SU-DHL-6 (cell line): Measurements from ENCODE around the gene SRXN1.

Experiments
- H2AFZ ChIP-seq: fragments of 200-600 bp; sonication (generic); 2 replicates; pipeline ENCODE4 v1.6.1; 2014; ENCODE audit warnings: low read depth, mild to moderate bottlenecking, moderate library complexity, mixed read lengths, antibody characterized with exemption, low read length; ENCODE audit not compliant: severe bottlenecking
- H3F3A ChIP-seq: fragments of 200-600 bp; shearing (Covaris generic); 2 replicates; pipeline ENCODE4 v1.6.0; 2016; ENCODE audit warnings: antibody characterized with exemption, mild to moderate bottlenecking; ENCODE audit not compliant: insufficient read depth
- H3K27ac ChIP-seq: fragments of 200-600 bp; sonication (generic); 2 replicates; pipeline ENCODE4 v1.5.1; 2016; ENCODE audit warnings: low read depth, mild to moderate bottlenecking, low read length, moderate library complexity, mixed read lengths
- H3K27me3 ChIP-seq: fragments of 200-600 bp; sonication (generic), shearing (Covaris generic); 2 replicates; pipeline ENCODE4 v1.6.0; 2014; ENCODE audit warnings: mild to moderate bottlenecking, low read length
- H3K36me3 ChIP-seq: fragments of 200-600 bp; sonication (generic); 2 replicates; pipeline ENCODE4 v1.6.1; 2014; ENCODE audit warnings: mild to moderate bottlenecking, low read length, mixed read lengths
- H3K4me2 ChIP-seq: fragments of 300-600, 200-600 bp; shearing (Covaris generic), sonication (generic); 2 replicates; pipeline ENCODE4 v1.6.0; 2014; ENCODE audit warnings: low read length, low read depth, mild to moderate bottlenecking; ENCODE audit not compliant: poor library complexity, severe bottlenecking
- H3K4me3 ChIP-seq: fragments of 200-600 bp; sonication (generic); 2 replicates; pipeline ENCODE4 v1.5.1; 2014; ENCODE audit warnings: antibody characterized with exemption, low read length, mild to moderate bottlenecking, mixed read lengths; ENCODE audit not compliant: insufficient read depth, poor library complexity, severe bottlenecking
- H3K79me2 ChIP-seq: fragments of 200-600 bp; sonication (generic); 2 replicates; pipeline ENCODE4 v1.6.1; 2014; ENCODE audit warnings: mild to moderate bottlenecking, low read length, moderate library complexity; ENCODE audit not compliant: insufficient read depth
- H3K9ac ChIP-seq: fragments of 200-600 bp; sonication (generic); 2 replicates; pipeline ENCODE4 v1.7.0; 2014; ENCODE audit warnings: mild to moderate bottlenecking, low read length
- H3K9me2 ChIP-seq: fragments of 200-600 bp; sonication (generic); replicated peaks from 2 replicates; pipeline ENCODE4 v1.6.1; 2014; ENCODE audit warnings: low read length; ENCODE audit not compliant: insufficient read depth
- H3K9me3 ChIP-seq: fragments of 200-600 bp; sonication (generic); 2 replicates; pipeline ENCODE4 v1.6.1; 2014; ENCODE audit warnings: low read length, mixed read lengths; ENCODE audit not compliant: insufficient read depth
- H4K20me1 ChIP-seq: fragments of 200-600 bp; sonication (generic); 2 replicates; pipeline ENCODE4 v1.6.1; 2014; ENCODE audit warnings: low read depth, mild to moderate bottlenecking, antibody characterized with exemption, low read length, moderate library complexity, mixed read lengths
- EZH2phosphoT487 ChIP-seq: fragments of 200-600 bp; sonication (generic), shearing (Covaris generic); conservative IDR thresholded peaks from 2 replicates; pipeline ENCODE4 v1.6.1; 2018; ENCODE audit warnings: mild to moderate bottlenecking, antibody characterized with exemption, low read length, moderate library complexity, mixed read lengths
- TF ChIP-seq, protein P1 (sequence below): fragments of 200-600 bp; sonication (generic); IDR thresholded peaks from one replicate; pipeline ENCODE4 v1.5.1; 2017; ENCODE audit warnings: antibody characterized with exemption, mild to moderate bottlenecking, low read length, moderate library complexity; ENCODE audit not compliant: insufficient read depth, poor library complexity, severe bottlenecking

SRXN1 gene

DNA sequence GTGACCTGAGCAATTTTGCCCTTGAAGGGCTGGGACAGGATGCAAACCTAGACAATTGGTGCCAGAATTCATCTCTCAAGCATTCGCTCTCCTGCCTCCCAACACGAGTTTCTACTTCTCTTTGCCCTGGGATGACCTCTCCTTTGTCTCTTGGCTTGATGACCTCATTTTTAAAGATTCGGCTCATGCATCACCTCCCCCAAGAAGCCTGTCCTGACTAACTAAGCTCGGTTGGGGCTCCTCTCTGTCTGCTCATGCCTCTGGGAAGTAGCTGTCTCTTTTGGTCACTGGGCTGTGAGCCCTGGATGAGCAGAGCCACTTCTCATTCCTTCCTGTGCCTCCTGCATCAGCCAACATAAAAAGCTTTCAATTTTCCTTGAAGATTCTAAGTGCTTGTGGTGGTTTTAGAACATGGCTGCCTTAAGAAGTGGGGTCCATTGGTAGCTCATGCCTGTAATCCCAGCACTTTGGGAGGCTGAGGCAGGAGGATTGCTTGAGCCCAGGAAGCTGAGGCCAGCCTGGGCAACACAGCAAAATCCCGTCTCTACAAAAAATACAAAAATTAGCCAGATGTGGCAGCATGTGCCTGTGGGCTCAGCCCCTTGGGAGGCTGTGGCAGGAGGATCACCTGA, 31.8 kb downstream of the SRXN1 start:
- Histone ChIP-seq H3K4me2 (no peak overlapping the region), H3K27ac (no peak overlapping the region), H4K20me1 (no peaks in the 10 kb centered on the region), H3K9ac (no peak overlapping the region), H3K4me3 (no peak overlapping the region), H3K79me2 (no peaks in the 10 kb centered on the region), H3F3A (no peaks in the 10 kb centered on the region), H2AFZ (no peak overlapping the region), H3K36me3 (no peaks in the 10 kb centered on the region), H3K9me2 (no peaks in the 10 kb centered on the region), H3K9me3 (no peaks in the 10 kb centered on the region), H3K27me3 (no peaks in the 10 kb centered on the region)
- TF ChIP-seq, protein P1, sequence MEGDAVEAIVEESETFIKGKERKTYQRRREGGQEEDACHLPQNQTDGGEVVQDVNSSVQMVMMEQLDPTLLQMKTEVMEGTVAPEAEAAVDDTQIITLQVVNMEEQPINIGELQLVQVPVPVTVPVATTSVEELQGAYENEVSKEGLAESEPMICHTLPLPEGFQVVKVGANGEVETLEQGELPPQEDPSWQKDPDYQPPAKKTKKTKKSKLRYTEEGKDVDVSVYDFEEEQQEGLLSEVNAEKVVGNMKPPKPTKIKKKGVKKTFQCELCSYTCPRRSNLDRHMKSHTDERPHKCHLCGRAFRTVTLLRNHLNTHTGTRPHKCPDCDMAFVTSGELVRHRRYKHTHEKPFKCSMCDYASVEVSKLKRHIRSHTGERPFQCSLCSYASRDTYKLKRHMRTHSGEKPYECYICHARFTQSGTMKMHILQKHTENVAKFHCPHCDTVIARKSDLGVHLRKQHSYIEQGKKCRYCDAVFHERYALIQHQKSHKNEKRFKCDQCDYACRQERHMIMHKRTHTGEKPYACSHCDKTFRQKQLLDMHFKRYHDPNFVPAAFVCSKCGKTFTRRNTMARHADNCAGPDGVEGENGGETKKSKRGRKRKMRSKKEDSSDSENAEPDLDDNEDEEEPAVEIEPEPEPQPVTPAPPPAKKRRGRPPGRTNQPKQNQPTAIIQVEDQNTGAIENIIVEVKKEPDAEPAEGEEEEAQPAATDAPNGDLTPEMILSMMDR, result no peak
- no peak for TF ChIP-seq EZH2phosphoT487

DNA sequence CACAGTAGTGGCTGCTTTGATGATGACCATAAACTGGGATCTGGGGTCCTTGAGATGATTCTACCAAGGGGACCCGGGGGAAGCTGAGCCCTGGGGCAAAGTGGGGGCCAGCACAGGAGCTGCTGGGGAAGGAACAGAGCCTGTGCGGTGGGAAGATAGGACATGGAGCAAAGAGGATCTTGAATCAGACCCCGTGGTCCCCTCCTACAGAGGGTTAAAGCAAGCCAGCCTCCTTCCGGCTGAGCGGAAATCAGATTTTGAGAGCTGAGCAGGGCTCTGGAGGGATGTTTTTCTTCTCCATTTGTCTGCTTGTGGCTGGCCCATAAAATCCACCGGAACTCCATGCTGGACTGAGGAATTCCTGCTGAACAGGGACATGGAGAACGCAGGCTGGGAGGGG, 32.8 kb downstream of the SRXN1 start:
- Histone ChIP-seq H3K9ac (no peak overlapping the region), H3K4me3 (no peak overlapping the region), H3F3A (no peaks in the 10 kb centered on the region), H3K27ac (no peak overlapping the region), H3K9me2 (no peaks in the 10 kb centered on the region), H3K36me3 (no peaks in the 10 kb centered on the region), H3K79me2 (no peaks in the 10 kb centered on the region), H3K9me3 (no peaks in the 10 kb centered on the region), H3K4me2 (no peak overlapping the region), H3K27me3 (no peaks in the 10 kb centered on the region), H2AFZ (no peak overlapping the region), H4K20me1 (no peaks in the 10 kb centered on the region)
- TF ChIP-seq, protein P1, result no peak
- no peak for TF ChIP-seq EZH2phosphoT487

DNA sequence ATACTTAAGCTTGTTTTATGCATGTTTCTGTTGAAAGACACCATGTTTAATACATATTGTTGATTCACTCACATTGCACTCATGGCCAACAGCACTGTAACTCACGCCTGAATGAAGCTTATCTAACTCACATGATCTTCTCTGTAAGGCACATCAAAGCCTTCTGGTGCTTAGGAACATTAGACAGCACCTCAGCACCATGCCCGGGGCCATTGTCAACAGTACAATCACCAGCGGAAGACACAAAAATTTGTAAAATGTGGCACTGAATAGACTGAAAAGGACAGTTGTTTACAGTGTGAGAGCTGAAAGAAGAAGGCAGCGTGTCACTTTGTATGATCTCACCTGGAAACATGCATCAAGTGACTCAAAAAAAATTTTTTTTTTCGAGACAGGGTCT, 34.0 kb downstream of the SRXN1 start:
- no peak overlapping the region for H3K4me3 ChIP-seq
- no peaks in the 10 kb centered on the region for H3K27me3 ChIP-seq
- H3K4me2 ChIP-seq, result no peak overlapping the region
- no peak overlapping the region for H3K9ac ChIP-seq
- no peaks in the 10 kb centered on the region for H3K9me2 ChIP-seq
- no peaks in the 10 kb centered on the region for H3K9me3 ChIP-seq
- H3K79me2 ChIP-seq, result no peaks in the 10 kb centered on the region
- TF ChIP-seq, protein P1, result no peak
- TF ChIP-seq EZH2phosphoT487, result no peak
- H2AFZ ChIP-seq, result no peak overlapping the region
- no peak overlapping the region for H3K27ac ChIP-seq
- no peaks in the 10 kb centered on the region for H3F3A ChIP-seq
- no peaks in the 10 kb centered on the region for H3K36me3 ChIP-seq
- no peaks in the 10 kb centered on the region for H4K20me1 ChIP-seq
